Measurements from ENCODE around the gene CTPS1.

DNA sequence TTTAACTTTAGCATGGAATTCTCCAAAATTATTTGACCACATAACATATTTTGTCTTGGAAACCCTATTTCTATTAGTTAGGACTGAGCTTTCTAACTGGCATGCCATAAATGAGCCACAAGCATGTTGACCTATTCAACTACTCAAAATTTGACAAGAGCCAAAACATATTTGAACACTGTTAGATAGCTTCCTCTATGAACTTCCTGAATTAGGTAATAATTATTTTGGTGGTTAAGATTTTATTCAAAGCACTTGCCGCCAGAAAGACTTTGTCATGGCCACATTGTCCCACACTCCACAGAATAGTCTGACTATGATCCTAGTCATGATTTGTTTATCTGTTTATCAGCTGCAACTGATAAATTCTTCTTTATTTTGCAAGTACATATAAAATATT lies 23.1 kb upstream of the CTPS1 start:
- TF ChIP-seq TOX (CRISPR knock-in tag; IDR thresholded peaks at IDR 0.05; ENCODE audit: borderline replicate concordance) (no peak), RARB (CRISPR knock-in tag; IDR thresholded peaks at IDR 0.05) (no peak), ZNF565 (CRISPR knock-in tag; conservative IDR thresholded peaks at IDR 0.05; ENCODE audit: low read depth) (no peak), GLIS3 (CRISPR knock-in tag; IDR thresholded peaks at IDR 0.05) (no peak), ARNTL (CRISPR knock-in tag; IDR thresholded peaks at IDR 0.05; ENCODE audit: borderline replicate concordance, low read depth) (no peak), ZFP30 (CRISPR knock-in tag; IDR thresholded peaks at IDR 0.05) (no peak), ZNF70 (CRISPR knock-in tag; IDR thresholded peaks at IDR 0.05) (no peak), ZC3H10 (CRISPR knock-in tag; IDR thresholded peaks at IDR 0.05) (no peak), TCF4 (CRISPR knock-in tag; IDR thresholded peaks at IDR 0.05; ENCODE audit: borderline replicate concordance) (no peak)
- TF ChIP-seq, protein P1, sequence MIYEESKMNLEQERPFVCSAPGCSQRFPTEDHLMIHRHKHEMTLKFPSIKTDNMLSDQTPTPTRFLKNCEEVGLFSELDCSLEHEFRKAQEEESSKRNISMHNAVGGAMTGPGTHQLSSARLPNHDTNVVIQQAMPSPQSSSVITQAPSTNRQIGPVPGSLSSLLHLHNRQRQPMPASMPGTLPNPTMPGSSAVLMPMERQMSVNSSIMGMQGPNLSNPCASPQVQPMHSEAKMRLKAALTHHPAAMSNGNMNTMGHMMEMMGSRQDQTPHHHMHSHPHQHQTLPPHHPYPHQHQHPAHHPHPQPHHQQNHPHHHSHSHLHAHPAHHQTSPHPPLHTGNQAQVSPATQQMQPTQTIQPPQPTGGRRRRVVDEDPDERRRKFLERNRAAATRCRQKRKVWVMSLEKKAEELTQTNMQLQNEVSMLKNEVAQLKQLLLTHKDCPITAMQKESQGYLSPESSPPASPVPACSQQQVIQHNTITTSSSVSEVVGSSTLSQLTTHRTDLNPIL (CRISPR knock-in tag; IDR thresholded peaks at IDR 0.05; ENCODE audit: low read depth): no peak
- TF ChIP-seq, protein P2, sequence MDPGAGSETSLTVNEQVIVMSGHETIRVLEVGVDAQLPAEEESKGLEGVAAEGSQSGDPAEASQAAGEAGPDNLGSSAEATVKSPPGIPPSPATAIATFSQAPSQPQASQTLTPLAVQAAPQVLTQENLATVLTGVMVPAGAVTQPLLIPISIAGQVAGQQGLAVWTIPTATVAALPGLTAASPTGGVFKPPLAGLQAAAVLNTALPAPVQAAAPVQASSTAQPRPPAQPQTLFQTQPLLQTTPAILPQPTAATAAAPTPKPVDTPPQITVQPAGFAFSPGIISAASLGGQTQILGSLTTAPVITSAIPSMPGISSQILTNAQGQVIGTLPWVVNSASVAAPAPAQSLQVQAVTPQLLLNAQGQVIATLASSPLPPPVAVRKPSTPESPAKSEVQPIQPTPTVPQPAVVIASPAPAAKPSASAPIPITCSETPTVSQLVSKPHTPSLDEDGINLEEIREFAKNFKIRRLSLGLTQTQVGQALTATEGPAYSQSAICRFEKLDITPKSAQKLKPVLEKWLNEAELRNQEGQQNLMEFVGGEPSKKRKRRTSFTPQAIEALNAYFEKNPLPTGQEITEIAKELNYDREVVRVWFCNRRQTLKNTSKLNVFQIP (CRISPR knock-in tag; IDR thresholded peaks at IDR 0.05; ENCODE audit: borderline replicate concordance, low read depth): no peak
- TF ChIP-seq, protein P3, sequence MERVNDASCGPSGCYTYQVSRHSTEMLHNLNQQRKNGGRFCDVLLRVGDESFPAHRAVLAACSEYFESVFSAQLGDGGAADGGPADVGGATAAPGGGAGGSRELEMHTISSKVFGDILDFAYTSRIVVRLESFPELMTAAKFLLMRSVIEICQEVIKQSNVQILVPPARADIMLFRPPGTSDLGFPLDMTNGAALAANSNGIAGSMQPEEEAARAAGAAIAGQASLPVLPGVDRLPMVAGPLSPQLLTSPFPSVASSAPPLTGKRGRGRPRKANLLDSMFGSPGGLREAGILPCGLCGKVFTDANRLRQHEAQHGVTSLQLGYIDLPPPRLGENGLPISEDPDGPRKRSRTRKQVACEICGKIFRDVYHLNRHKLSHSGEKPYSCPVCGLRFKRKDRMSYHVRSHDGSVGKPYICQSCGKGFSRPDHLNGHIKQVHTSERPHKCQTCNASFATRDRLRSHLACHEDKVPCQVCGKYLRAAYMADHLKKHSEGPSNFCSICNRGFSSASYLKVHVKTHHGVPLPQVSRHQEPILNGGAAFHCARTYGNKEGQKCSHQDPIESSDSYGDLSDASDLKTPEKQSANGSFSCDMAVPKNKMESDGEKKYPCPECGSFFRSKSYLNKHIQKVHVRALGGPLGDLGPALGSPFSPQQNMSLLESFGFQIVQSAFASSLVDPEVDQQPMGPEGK (CRISPR knock-in tag; IDR thresholded peaks at IDR 0.05; ENCODE audit: borderline replicate concordance): no peak
- TF ChIP-seq, protein P4, sequence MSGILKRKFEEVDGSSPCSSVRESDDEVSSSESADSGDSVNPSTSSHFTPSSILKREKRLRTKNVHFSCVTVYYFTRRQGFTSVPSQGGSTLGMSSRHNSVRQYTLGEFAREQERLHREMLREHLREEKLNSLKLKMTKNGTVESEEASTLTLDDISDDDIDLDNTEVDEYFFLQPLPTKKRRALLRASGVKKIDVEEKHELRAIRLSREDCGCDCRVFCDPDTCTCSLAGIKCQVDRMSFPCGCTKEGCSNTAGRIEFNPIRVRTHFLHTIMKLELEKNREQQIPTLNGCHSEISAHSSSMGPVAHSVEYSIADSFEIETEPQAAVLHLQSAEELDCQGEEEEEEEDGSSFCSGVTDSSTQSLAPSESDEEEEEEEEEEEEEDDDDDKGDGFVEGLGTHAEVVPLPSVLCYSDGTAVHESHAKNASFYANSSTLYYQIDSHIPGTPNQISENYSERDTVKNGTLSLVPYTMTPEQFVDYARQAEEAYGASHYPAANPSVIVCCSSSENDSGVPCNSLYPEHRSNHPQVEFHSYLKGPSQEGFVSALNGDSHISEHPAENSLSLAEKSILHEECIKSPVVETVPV (CRISPR knock-in tag; IDR thresholded peaks at IDR 0.05): no peak
- TF ChIP-seq, protein P5, sequence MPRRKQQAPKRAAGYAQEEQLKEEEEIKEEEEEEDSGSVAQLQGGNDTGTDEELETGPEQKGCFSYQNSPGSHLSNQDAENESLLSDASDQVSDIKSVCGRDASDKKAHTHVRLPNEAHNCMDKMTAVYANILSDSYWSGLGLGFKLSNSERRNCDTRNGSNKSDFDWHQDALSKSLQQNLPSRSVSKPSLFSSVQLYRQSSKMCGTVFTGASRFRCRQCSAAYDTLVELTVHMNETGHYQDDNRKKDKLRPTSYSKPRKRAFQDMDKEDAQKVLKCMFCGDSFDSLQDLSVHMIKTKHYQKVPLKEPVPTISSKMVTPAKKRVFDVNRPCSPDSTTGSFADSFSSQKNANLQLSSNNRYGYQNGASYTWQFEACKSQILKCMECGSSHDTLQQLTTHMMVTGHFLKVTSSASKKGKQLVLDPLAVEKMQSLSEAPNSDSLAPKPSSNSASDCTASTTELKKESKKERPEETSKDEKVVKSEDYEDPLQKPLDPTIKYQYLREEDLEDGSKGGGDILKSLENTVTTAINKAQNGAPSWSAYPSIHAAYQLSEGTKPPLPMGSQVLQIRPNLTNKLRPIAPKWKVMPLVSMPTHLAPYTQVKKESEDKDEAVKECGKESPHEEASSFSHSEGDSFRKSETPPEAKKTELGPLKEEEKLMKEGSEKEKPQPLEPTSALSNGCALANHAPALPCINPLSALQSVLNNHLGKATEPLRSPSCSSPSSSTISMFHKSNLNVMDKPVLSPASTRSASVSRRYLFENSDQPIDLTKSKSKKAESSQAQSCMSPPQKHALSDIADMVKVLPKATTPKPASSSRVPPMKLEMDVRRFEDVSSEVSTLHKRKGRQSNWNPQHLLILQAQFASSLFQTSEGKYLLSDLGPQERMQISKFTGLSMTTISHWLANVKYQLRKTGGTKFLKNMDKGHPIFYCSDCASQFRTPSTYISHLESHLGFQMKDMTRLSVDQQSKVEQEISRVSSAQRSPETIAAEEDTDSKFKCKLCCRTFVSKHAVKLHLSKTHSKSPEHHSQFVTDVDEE (CRISPR knock-in tag; IDR thresholded peaks at IDR 0.05): no peak

Data from SK-N-SH treated with all-trans-retinoic acid at 6 μM for 48 hours (cell line).